ENCODE data around the gene ELK3.

DNA sequence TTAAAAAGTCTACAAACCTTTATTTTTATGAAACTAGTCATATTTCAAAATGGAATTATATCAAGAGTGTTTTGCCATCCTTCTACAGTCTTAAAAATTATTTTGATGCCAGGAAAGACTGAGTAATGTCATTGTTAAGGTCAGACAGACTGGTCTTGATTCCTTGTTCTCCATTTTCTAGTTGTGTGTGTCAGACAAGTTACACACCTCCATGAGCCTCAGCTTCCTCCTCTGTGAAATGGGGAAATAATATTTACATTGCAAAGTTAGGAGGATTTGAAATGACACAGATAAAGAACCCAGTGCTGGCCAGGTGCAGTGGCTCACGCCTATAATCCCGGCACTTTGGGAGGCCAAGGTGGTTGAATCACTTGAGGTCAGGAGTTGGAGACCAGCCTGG lies 47.4 kb upstream of the ELK3 start:
- TF ChIP-seq POLR2A (IDR thresholded peaks at IDR 0.05): no peak
- TF ChIP-seq, protein P1, sequence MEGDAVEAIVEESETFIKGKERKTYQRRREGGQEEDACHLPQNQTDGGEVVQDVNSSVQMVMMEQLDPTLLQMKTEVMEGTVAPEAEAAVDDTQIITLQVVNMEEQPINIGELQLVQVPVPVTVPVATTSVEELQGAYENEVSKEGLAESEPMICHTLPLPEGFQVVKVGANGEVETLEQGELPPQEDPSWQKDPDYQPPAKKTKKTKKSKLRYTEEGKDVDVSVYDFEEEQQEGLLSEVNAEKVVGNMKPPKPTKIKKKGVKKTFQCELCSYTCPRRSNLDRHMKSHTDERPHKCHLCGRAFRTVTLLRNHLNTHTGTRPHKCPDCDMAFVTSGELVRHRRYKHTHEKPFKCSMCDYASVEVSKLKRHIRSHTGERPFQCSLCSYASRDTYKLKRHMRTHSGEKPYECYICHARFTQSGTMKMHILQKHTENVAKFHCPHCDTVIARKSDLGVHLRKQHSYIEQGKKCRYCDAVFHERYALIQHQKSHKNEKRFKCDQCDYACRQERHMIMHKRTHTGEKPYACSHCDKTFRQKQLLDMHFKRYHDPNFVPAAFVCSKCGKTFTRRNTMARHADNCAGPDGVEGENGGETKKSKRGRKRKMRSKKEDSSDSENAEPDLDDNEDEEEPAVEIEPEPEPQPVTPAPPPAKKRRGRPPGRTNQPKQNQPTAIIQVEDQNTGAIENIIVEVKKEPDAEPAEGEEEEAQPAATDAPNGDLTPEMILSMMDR (IDR thresholded peaks at IDR 0.05): no peak

Data from lower leg skin (tissue), 3 donors.